AG09319 (cell line): ENCODE measurements around the gene ADAMTS3.
"Not testable (repeated sequence)": the region's sequence is repeated elsewhere in the genome, so short reads cannot be mapped to it uniquely, and the experiment has no call there.

Experiments
- DNase-seq: peaks from one replicate; pipeline ENCODE4 v3.0.0-alpha.2; 2010; ENCODE audit warnings: low read depth; ENCODE audit errors: extremely low read depth
- TF ChIP-seq, protein P1 (sequence below): IDR thresholded peaks from 2 replicates; pipeline ENCODE4 v1.5.1; 2011; ENCODE audit warnings: low read depth, mild to moderate bottlenecking, inconsistent platforms, low read length, moderate library complexity

ADAMTS3 gene

DNA sequence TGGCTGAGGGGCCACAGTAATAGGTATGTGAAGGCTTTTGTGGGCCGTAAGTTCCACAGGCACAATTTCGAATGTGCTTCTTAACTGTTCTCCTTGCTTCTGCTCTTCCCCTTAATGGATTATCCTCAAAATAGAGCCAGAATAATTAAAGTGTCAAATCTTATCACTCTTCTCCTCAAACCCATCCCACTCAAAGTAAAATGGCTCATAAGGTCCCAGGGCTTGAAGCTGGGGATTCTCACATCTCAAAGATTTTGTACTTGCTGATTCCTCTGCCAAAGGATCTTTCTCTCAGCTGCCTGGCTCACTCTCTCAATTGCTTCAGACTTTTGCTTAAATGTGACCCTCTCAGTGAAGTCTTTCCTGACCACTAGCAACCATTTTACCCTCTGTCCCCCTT is 16.6 kb downstream of the ADAMTS3 start:
- DNase-seq: no peak
- TF ChIP-seq, protein P1, sequence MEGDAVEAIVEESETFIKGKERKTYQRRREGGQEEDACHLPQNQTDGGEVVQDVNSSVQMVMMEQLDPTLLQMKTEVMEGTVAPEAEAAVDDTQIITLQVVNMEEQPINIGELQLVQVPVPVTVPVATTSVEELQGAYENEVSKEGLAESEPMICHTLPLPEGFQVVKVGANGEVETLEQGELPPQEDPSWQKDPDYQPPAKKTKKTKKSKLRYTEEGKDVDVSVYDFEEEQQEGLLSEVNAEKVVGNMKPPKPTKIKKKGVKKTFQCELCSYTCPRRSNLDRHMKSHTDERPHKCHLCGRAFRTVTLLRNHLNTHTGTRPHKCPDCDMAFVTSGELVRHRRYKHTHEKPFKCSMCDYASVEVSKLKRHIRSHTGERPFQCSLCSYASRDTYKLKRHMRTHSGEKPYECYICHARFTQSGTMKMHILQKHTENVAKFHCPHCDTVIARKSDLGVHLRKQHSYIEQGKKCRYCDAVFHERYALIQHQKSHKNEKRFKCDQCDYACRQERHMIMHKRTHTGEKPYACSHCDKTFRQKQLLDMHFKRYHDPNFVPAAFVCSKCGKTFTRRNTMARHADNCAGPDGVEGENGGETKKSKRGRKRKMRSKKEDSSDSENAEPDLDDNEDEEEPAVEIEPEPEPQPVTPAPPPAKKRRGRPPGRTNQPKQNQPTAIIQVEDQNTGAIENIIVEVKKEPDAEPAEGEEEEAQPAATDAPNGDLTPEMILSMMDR: no peak

DNA sequence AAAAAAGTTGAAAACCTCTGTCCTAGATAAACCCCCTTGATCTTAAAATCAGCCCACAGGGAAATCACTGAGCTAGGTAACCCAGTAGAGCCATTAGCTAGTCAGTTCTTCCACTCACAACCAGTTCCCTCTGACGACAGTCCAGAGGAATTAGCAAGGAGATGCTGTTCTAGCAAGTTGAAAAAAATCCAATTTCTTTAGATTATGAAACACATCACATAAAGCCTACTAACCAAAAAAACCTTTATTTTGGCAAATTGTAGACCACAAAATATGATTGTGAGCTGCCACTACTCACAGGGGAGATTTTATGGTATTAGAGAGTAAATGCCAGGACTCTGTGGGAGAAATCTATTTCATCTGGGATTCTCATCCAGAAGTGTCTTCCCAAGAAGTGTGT is 22.6 kb downstream of the ADAMTS3 start:
- TF ChIP-seq, protein P1: no peak
- no peak for DNase-seq

DNA sequence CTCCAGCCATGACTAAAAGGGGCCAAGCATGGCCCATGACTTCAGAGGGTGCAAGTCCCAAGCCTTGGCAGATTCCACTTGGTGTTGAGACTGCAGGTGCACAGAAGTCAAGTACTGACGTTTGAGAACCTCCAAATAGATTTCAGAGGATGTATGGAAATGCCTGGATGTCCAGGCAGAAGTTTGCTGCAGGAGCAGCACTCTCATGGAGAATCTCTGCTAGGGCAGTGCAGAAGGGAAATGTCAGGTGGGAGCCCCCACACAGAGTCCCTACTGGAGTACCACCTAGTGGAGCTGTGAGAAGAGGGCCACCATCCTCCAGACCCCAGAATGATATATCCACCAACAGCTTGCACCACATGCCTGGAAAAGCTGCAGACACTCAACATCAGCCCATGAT is 28.3 kb downstream of the ADAMTS3 start:
- not testable (repeated sequence) for DNase-seq

DNA sequence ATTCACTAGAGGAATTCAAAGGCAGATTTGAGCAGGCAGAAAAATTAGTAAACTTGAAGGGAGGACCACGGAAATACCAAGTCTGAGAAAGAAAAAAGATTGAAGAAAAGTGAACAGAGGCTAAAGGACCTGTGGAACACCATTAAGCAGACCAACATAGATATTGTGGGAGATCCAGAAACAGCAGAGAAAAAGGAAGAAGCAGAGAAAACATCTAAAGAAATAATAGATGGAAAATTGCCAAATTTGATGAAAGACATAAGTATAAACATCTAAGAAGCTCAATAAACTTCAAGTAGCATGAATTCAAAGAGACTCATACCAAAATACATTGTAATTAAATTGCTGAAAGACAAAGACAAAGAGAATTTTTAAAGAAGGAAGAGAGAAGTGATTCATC is 31.0 kb downstream of the ADAMTS3 start:
- TF ChIP-seq, protein P1: no peak
- DNase-seq: no peak

DNA sequence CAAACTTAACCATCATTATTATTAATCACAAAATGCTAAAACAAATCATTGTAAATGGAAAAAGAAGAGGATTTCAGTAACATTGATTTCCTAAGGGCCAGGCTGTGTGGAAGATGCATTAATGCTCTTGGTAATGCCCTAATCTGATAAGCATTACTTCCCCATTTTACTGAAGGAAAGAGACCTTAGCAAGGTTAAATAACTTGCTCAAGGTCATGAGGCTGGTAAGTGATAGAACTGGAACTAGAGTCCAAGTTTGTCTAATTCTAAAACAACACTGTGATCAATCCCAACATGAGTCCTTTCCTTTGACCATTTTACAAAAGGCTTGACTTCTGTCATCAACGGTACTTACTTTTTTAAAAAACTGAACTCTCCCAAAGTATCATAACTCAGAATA is 32.6 kb downstream of the ADAMTS3 start:
- DNase-seq: no peak
- TF ChIP-seq, protein P1: no peak

DNA sequence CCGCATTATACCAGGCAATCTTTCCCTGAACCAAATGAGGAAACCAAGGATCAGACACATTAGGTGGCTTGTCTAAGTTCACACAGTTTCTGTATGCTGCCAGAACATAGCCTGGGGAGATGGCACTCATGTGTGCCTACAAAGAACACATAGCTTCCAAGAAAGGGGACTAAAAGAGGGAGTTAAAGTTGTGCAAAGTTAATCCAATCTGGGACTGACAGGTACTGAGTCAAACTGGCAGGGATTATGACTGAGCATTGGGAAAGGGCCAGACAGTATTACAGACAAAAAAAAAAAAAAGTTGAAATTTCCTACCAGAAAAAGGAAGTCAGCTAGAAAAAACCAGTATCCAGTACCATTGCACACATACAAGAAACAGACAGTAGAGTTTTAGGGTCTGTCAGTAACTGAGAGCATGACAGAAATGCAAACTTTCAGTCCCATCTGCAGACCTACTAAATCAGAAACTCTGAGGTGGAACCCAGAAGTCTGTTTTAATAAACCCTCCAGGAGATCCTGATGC is 37.2 kb downstream of the ADAMTS3 start:
- DNase-seq: no peak
- TF ChIP-seq, protein P1: no peak

DNA sequence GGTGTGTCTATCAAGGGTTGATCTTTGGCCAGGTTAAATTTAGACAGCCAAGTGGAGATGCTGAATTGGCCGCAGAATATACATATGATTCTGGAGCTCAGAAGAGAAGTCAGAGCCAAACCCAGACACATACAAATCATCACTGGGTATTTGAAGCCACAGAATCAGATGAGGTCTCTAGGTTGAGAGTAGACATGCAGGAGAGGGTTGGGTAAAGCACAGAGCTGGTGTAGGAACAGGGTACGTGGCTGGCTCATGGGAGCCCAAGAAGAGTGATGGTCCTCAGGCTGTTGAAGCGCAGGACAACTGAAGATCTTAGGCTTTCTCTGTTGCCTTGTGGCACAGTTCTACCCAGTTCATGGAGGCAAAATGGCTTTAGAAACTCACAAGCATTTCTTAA is 37.7 kb downstream of the ADAMTS3 start:
- TF ChIP-seq, protein P1: no peak
- no peak for DNase-seq

DNA sequence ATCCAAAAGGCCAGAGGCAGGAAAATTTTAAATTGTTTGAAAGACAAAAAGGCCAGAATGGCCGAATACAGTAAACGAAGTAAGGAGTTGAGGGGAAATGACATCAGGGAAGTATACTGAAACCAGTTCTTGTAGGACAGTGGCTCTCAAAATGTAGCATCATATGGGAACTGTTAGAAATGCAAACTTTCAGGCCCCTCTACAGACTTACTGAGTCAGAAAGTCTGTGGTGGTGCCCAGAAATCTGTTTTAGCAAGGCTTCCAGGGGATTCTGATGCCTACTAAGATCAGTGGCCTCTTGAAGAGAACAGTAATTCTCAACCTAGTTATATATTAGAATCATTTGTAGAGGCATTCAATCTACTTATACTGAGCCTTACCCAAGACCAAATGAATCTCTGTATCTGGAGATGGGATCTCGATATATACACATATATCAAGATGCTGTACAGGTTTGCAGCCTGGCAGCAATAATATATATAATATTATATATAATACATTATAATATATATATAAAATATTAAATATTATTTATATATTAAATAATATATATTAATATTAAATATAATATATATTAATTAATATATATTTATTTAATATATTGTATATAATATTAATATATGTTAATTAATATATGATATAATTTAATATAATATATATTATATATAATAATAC is 39.7 kb downstream of the ADAMTS3 start:
- TF ChIP-seq, protein P1: no peak
- DNase-seq: no peak
